T follicular helper cell (primary cell): ENCODE results near the gene KRT5.
"Not testable (repeated sequence)": the region's sequence is repeated elsewhere in the genome, so short reads cannot be mapped to it uniquely, and the experiment has no call there.

ENCODE experiments used
- DNase-seq: peaks from one replicate; pipeline ENCODE4 v3.0.0-alpha.2; 2020; ENCODE audit warnings: low read depth

The KRT5 gene

DNA sequence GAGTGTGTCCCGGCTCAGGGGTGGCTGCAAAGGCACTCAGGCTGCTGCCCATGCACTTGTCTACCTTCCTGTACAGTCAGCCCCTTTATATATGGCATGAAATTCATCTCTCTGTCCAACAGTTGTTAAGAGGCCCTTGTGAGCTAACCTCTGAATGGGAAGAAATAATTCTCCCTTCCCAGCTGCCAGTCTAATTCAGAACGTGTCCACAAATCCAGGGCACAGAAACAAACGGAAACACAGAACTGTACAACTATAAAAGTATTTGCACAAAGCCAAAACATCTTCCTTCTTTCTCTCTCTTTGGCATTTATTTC, 849 bp downstream of the KRT5 start:
- DNase-seq = no peak

DNA sequence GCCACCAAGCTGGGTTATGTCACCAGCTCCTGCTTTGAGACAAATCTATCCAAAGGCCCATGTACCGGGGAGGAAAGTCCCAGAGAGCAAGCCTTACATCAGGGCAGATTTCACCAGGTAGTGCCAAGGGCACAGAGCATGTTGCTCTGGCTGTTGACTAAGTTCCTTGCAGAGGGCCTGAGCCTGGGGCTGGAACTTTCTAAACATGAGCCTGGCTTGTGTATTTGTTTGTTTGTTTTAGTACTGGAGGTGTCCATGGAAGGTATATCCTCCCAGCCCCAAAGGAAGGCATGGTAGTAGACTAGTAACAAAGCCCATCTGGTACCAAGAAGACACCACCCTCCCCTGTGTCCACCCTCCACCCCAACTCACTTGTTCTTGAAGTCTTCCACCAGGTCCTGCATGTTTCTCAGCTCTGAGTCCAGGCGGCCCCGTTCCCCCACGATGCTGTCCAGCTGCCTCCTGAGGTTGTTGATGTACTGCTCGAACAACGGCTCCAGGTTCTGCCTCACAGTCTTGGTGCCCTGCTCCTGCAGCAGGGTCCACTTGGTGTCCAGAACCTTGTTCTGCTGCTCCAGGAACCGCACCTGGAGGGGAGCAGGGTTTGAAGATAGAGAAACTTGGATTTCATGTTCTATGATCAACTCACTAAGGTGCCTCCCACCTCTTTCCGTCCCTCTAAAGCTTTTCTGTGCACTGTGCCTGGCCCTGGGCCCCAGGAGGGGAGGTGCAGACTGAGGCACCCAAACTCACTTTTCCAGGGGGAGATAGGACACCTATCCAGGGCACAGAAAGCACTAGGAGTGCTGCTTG, 1.4 kb downstream of the KRT5 start:
- no peak for DNase-seq

- no peak for DNase-seq
Measured at GRCh38 chr12:52517888-52518287, 2.3 kb downstream of the KRT5 start.

- no peak for DNase-seq
Measured at GRCh38 chr12:52517005-52517835, 3.0 kb downstream of the KRT5 start.

- DNase-seq = no peak
Measured at GRCh38 chr12:52515927-52516831, 4.0 kb downstream of the KRT5 start.

GRCh38 chr12:52515319-52515646, 4.9 kb downstream of the KRT5 start:
- no peak for DNase-seq

DNA sequence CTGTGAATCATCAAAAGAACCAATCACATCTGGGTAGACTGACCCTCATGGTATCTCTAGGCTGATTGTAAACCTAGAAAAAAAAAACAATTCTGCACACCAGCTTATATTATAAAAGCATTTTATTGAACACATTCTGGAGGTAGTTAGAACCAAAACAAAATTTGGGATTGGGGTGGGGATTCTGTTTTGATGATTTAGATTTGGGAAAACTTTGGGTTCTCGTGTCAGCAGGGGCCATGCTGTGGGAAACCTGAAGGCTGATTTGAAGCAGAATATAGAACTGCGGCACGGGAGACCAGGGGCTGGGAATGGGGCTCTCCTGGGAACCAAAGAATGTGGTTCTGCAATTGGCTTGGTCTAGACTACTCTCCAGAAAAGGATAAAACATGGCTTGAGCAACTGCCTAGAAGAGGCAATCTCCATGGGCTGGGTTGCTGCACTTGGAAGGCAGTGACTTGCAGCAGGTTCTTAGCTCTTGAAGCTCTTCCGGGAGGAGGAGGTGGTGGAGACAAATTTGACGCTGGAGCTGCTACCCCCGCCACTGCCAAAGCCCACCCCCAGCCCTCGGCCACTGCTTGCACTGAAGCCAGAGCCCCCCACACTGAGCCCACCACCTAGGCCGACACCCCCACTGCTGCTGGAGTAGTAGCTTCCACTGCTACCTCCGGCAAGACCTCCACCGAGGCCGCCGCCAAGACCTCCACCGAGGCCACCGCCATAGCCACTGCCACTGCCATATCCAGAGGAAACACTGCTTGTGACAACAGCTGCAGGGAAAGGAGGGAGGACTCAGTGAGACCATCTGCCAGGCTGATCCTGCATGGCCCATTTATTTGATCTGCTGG, 5.5 kb downstream of the KRT5 start:
- no peak for DNase-seq

GRCh38 chr12:52513736-52514135, 6.5 kb downstream of the KRT5 start:
- DNase-seq = no peak

GRCh38 chr12:52508211-52508610, 12.0 kb downstream of the KRT5 start:
- DNase-seq = no peak

- DNase-seq = no peak
Measured at GRCh38 chr12:52506858-52507715, 13.1 kb downstream of the KRT5 start.

DNA sequence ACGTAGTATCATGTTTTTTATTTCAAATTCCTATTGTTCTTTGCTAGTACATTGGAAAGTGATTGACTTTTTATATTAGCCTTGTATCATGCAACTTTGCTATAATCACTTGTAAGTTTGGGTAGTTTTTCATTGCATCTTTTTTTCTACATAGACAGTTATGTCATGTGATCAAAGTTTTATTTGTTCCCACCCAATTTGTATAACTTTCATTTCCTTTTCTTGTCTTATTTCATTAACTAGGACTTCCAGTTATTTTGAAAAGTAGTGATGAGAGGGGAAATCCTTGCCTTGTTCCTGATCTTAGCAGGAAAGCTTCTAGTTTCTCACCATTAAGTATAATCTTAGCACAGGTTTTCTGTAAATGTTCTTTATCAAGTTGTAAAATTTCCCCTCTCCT, 17.3 kb downstream of the KRT5 start:
- no peak for DNase-seq

DNA sequence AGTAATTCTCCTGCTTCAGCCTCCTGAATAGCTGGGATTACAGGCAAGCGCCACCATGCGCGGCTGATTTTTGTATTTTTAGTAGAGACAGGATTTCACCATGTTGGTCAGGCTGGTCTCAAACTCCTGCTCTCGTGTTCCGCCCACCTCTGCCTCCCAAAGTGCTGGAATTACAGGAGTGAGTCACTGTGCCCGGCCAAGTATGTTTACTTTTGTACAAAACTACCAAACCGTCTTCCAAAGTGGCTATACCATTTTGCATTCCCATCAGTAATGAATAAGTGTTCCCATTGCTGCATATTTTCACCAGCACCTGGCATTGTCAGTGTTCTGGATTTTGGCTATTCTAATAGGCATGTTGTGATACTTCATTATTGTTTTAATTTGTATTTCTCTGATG, 18.7 kb downstream of the KRT5 start:
- DNase-seq = no peak

DNA sequence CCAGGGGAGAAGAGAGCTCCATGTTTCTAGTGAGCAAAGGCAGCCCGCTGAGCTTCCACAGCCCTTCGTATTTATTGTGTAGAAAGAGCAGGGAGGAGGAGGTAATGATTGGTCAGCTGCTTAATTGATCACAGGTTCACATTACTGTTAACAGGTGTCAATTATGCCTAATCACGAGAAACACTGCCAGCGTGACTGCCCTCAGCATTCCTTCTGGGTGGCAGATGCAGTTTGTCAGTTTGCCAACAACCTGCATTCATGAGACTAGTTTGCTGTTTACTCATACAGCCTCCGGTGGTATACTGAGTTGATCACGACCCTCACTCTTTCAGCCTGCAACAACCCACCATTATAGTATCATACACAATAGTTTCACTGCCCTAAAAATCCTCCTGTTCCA, 19.6 kb downstream of the KRT5 start:
- DNase-seq = not testable (repeated sequence)

DNA sequence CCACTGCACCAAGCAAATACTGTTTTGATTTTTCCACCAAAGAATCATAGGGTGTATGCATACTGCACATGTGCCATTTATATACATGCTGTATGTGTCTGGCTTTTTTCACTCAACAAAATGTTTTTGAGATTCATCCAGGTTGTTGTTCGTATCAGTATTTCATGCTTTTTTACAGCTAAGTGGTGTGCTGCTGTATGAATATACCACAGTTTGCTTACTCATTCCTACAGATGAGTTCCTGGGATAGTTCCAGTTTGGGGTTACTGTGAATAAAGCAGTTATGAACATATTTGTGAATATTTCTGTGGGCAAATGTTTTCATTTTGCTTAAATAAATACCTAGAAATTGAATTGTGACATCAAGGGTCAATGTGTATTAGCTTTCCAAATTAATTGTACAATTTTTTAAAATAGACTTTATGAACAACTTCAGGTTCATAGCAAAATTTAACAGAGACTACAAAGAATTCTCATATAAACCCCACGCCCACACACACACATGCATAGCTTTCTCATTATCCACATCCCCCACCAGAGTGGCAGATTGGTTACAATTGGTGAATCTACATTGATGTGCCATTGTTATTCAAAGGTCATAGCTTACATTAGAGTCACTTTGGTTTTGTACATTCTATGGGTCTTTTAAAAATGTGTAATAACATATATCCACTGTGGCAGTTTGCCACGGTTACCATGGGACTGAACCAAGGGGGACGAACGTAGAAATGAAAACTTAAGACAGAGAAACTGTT, 20.2 kb downstream of the KRT5 start:
- DNase-seq = no peak

GRCh38 chr12:52498946-52499345, 21.2 kb downstream of the KRT5 start:
- DNase-seq = no peak

DNA sequence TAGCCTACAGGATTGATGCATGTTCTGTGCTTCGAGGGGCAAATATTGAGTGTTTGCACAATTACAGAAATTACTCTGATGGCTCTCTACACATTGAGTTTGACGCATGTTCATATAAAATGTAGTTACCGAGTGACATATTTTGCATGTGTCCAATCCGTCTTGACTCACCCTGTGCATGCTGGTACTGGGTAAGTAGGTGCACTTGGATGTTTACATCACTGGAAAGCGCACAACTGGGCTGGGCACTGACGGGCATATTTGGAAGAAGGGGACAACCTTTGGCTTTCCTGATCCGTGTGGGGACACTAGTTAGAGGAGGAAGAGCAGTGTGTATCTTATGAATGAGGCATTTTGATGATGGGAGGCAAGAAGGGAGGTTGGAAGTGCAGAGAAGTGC, 22.2 kb downstream of the KRT5 start:
- no peak for DNase-seq

DNA sequence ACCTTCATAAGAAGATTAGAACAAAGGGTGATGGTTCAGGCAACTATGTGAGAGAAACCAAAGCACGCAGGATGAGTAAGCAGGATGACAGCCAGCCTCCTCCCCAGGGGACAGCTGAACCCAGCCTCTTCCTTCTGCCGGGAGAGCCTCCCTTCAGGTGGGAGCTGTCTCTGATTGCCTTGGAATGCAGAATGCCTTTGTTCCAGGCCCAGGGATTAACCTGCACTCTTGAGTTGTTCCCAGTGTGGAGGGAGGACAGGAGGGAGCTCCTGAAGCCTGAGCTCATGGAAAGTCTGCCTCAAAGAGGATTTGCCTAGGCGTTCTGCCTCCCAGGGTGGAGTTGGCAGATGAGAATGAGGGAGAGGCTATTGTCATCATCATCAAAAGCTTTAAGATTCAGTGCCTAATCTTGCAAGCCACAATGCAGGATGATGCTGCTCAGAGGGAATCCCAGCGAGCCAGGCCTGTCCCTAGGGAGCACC, 23.6 kb downstream of the KRT5 start:
- DNase-seq = no peak

DNA sequence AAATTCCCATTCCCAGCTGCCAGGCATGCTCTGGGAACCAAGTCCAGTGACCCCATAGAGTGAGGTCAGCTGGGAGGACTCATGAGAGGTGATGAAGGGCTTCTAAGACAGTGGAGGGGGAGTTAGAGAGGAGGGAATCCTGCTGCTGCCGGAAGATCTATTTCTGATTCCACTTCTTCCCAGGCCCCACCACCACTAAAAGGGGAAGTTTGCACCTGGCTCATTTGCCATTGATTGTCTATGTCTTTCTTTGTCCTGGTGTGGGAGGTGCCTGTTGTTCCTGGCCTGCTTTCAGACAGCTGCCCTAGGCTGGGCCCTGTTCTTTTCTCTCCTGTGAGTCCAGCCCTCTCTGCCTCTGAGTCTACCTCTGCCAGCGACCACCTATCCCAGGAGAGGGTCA, 24.1 kb downstream of the KRT5 start:
- DNase-seq = no peak

- DNase-seq = no peak
Measured at GRCh38 chr12:52495389-52495788, 24.8 kb downstream of the KRT5 start.

GRCh38 chr12:52494518-52494917, 25.7 kb downstream of the KRT5 start:
- no peak for DNase-seq
